Loucy (cell line): ENCODE data around the gene SAP25.
"Not testable (repeated sequence)": the region's sequence is repeated elsewhere in the genome, so short reads cannot be mapped to it uniquely, and the experiment has no call there.

Source experiments
- H2AFZ ChIP-seq: fragments of 200-600 bp; sonication (generic); 2 replicates; pipeline ENCODE4 v1.6.0; 2016; ENCODE audit warnings: antibody characterized with exemption, mild to moderate bottlenecking, low read length, moderate library complexity
- H3F3A ChIP-seq: fragments of 200-600 bp; 2 replicates; pipeline ENCODE4 v1.6.0; 2016; ENCODE audit warnings: antibody characterized with exemption, low read depth, mild to moderate bottlenecking
- H3K27me3 ChIP-seq: fragments of 200-600 bp; sonication (generic); 2 replicates; pipeline ENCODE4 v1.6.1; 2014; ENCODE audit warnings: low read length, mild to moderate bottlenecking; ENCODE audit not compliant: insufficient read depth, poor library complexity, severe bottlenecking
- H3K36me3 ChIP-seq: fragments of 200-600 bp; sonication (generic); 2 replicates; pipeline ENCODE4 v1.6.1; 2016; ENCODE audit warnings: low read length; ENCODE audit not compliant: insufficient read depth
- H3K4me1 ChIP-seq: fragments of 200-600 bp; sonication (generic); 2 replicates; pipeline ENCODE4 v1.5.1; 2014; ENCODE audit warnings: low read length, mild to moderate bottlenecking; ENCODE audit not compliant: insufficient read depth, poor library complexity, severe bottlenecking
- H3K4me2 ChIP-seq: fragments of 200-600 bp; sonication (generic); 2 replicates; pipeline ENCODE4 v1.6.0; 2014; ENCODE audit warnings: antibody characterized with exemption, low read length, low read depth, mild to moderate bottlenecking; ENCODE audit not compliant: poor library complexity, severe bottlenecking
- H3K4me3 ChIP-seq: fragments of 200-600 bp; sonication (generic); 2 replicates; pipeline ENCODE4 v1.5.1; 2014; ENCODE audit warnings: low read length, mild to moderate bottlenecking, mixed read lengths; ENCODE audit not compliant: poor library complexity, severe bottlenecking
- H3K79me2 ChIP-seq: fragments of 200-600 bp; sonication (generic); 2 replicates; pipeline ENCODE4 v1.6.1; 2014; ENCODE audit warnings: low read length; ENCODE audit not compliant: insufficient read depth
- H3K9ac ChIP-seq: fragments of 200-600 bp; sonication (generic); 2 replicates; pipeline ENCODE4 v1.6.0; 2014; ENCODE audit warnings: mild to moderate bottlenecking, low read depth, low read length, moderate library complexity; ENCODE audit not compliant: poor library complexity, severe bottlenecking
- H3K9me2 ChIP-seq: fragments of 200-600 bp; sonication (generic); replicated peaks from 2 replicates; pipeline ENCODE4 v1.6.1; 2016; ENCODE audit warnings: low read depth, low read length, mixed read lengths
- H3K9me3 ChIP-seq: fragments of 200-600 bp; sonication (generic); 2 replicates; pipeline ENCODE4 v1.6.1; 2014; ENCODE audit warnings: mild to moderate bottlenecking, antibody characterized with exemption, low read length, low read depth; ENCODE audit not compliant: insufficient read depth
- H4K20me1 ChIP-seq: fragments of 200-600 bp; sonication (generic); 2 replicates; pipeline ENCODE4 v1.6.0; 2014; ENCODE audit warnings: antibody characterized with exemption, low read length, mild to moderate bottlenecking; ENCODE audit not compliant: insufficient read depth, poor library complexity, severe bottlenecking
- CTCF ChIP-seq: fragments of 200-600 bp; sonication (generic); conservative IDR thresholded peaks from 2 replicates; pipeline ENCODE4 v1.5.1; 2014; ENCODE audit warnings: mild to moderate bottlenecking, antibody characterized with exemption, low read length
- EZH2phosphoT487 ChIP-seq: fragments of 200-600 bp; IDR thresholded peaks from 2 replicates; pipeline ENCODE4 v1.6.1; 2018; ENCODE audit warnings: antibody characterized with exemption, mild to moderate bottlenecking, moderate library complexity, borderline replicate concordance

SAP25 gene

DNA sequence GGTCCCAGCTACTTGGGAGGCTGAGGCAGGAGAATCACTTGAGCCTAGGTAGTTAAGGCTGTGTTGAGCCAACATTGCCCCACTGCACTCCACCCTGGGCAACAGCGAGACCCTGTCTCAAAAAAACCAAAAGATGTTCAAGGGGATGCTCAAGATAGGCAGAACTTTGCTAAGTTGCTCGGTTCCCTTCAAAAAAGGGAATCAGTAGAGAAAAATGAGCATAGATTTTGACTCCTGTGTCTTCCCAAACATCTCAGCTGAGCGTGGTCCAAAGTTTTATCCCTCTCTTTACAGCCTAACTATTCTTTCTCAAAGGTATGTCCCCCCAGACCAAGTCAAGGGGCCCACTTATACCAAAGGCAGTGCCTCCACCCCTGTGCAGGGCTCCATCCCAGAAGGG, 20.7 kb downstream of the SAP25 start:
- H3K9me2 ChIP-seq, result no peaks in the 10 kb centered on the region
- H3K9ac ChIP-seq, result no peak overlapping the region
- no peaks in the 10 kb centered on the region for H4K20me1 ChIP-seq
- no peak overlapping the region for H3K4me2 ChIP-seq
- H3K9me3 ChIP-seq, result no peaks in the 10 kb centered on the region
- no peak overlapping the region for H2AFZ ChIP-seq
- no peak overlapping the region for H3K4me3 ChIP-seq
- H3K27me3 ChIP-seq, result no peaks in the 10 kb centered on the region
- H3F3A ChIP-seq, result no peaks in the 10 kb centered on the region
- TF ChIP-seq CTCF (no peak), EZH2phosphoT487 (no peak)
- 0 out of 2 replicates have a peak, but pooled peaks cover under 1% of the 10 kb centered on the region for H3K79me2 ChIP-seq
- peaks cover 7% of the 10 kb centered on the region for H3K4me1 ChIP-seq
- H3K36me3 ChIP-seq, result peaks cover 25% of the 10 kb centered on the region

DNA sequence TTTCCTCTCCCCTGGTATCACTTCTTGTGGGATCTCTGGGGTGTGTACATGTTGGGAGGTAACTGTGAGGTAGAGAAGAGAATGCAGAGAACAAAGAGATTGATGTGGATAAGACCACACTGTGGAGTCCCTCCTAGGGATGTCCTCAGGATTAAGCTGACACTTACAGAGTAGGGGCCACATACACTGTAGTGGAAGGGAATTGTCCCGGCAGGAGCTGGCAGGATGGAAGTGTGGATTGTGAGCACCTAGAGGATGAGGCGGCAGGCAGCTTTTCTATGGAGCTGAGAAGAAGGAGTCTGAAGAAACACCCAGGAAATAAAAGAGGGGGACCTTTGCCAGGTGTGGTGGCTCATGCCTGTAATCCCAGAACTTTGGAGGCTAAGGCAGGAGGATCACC, 21.2 kb downstream of the SAP25 start:
- Histone ChIP-seq H3K9me3 (no peaks in the 10 kb centered on the region), H3K9me2 (no peaks in the 10 kb centered on the region), H3K9ac (no peak overlapping the region), H2AFZ (no peak overlapping the region), H3K27me3 (no peaks in the 10 kb centered on the region), H3K36me3 (peaks cover 25% of the 10 kb centered on the region), H3K4me3 (no peak overlapping the region), H3K4me2 (no peak overlapping the region), H4K20me1 (no peaks in the 10 kb centered on the region), H3K79me2 (0 out of 2 replicates have a peak, but pooled peaks cover 6% of the 10 kb centered on the region), H3K4me1 (peaks cover 7% of the 10 kb centered on the region), H3F3A (no peaks in the 10 kb centered on the region)
- TF ChIP-seq CTCF (no peak), EZH2phosphoT487 (no peak)

DNA sequence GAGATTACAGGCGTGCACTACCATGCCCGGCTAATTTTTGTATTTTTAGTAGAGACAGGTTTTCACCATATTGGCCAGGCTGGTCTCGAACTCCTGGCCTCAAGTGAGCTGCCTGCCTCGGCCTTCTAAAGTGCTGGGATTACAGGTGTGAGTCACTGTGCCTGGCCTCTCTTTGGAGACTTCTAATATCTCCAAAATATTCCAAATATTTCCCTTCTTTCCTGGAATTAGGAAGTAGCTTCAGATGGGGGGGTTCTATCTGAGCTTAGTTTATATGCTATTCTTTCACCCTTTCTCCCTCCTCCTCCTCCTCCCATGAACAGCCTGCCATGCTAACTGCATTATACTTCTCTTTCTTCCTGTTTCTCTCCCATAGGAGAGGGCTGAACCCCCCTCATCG, 25.3 kb downstream of the SAP25 start:
- peaks cover 44% of the 10 kb centered on the region for H3K4me1 ChIP-seq
- H3K9me2 ChIP-seq, result not testable (repeated sequence)
- peaks cover 12% of the 10 kb centered on the region for H3K36me3 ChIP-seq

GRCh38 chr7:100547872-100548271, 25.8 kb downstream of the SAP25 start:
- Histone ChIP-seq H3K4me3 (no peak overlapping the region), H3K4me2 (no peak overlapping the region), H3K27me3 (no peaks in the 10 kb centered on the region), H4K20me1 (no peaks in the 10 kb centered on the region), H3K4me1 (peaks cover 46% of the 10 kb centered on the region), H3K9me2 (no peaks in the 10 kb centered on the region), H3K36me3 (peaks cover 6% of the 10 kb centered on the region), H3F3A (no peaks in the 10 kb centered on the region), H3K79me2 (peaks cover 16% of the 10 kb centered on the region; the same call in 1 of the 2 replicates), H3K9me3 (no peaks in the 10 kb centered on the region), H2AFZ (no peak overlapping the region), H3K9ac (peak overlapping the region; percentile 20)
- no peak for TF ChIP-seq CTCF
- no peak for TF ChIP-seq EZH2phosphoT487

More for the DNA sequence above, 25.3 kb downstream of the SAP25 start:
- H3K27me3 ChIP-seq, H4K20me1 ChIP-seq, H2AFZ ChIP-seq, H3K9ac ChIP-seq, H3K9me3 ChIP-seq, H3K4me2 ChIP-seq, H3F3A ChIP-seq, H3K4me3 ChIP-seq: not testable (repeated sequence)
- H3K79me2 ChIP-seq, result peaks cover 13% of the 10 kb centered on the region; the same call in 1 of the 2 replicates
